AG09319 (cell line): ENCODE results near the gene DNAJB11.

Experiments
- DNase-seq: peaks from one replicate; pipeline ENCODE4 v3.0.0-alpha.2; 2010; ENCODE audit warnings: low read depth; ENCODE audit errors: extremely low read depth
- TF ChIP-seq, protein P1 (sequence below): IDR thresholded peaks from 2 replicates; pipeline ENCODE4 v1.5.1; 2011; ENCODE audit warnings: low read depth, mild to moderate bottlenecking, inconsistent platforms, low read length, moderate library complexity

Gene DNAJB11

DNA sequence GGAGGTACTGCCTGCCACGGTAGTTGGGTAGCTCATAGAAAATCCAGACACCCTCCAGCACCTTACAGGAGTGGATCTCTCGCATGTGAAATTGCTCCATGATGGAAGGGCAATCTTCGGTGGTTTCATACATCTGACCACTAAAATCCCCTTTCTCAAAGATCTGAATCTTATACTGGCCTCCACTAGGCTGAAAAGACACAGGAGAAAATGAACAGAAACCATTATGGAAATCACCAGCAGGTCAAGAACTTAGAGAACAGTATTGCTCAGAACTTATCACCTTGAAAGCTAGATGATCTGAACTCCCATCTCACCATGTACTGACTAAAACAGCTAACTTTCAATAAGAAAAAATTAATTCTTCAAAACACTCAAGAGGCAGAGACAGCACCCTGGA lies 31.7 kb upstream of the DNAJB11 start:
- TF ChIP-seq, protein P1, sequence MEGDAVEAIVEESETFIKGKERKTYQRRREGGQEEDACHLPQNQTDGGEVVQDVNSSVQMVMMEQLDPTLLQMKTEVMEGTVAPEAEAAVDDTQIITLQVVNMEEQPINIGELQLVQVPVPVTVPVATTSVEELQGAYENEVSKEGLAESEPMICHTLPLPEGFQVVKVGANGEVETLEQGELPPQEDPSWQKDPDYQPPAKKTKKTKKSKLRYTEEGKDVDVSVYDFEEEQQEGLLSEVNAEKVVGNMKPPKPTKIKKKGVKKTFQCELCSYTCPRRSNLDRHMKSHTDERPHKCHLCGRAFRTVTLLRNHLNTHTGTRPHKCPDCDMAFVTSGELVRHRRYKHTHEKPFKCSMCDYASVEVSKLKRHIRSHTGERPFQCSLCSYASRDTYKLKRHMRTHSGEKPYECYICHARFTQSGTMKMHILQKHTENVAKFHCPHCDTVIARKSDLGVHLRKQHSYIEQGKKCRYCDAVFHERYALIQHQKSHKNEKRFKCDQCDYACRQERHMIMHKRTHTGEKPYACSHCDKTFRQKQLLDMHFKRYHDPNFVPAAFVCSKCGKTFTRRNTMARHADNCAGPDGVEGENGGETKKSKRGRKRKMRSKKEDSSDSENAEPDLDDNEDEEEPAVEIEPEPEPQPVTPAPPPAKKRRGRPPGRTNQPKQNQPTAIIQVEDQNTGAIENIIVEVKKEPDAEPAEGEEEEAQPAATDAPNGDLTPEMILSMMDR = no peak
- no peak for DNase-seq

- peak; percentile 22 for DNase-seq
These were observed 30.2 kb upstream of the DNAJB11 start for GRCh38 chr3:186540221-186540834.

DNA sequence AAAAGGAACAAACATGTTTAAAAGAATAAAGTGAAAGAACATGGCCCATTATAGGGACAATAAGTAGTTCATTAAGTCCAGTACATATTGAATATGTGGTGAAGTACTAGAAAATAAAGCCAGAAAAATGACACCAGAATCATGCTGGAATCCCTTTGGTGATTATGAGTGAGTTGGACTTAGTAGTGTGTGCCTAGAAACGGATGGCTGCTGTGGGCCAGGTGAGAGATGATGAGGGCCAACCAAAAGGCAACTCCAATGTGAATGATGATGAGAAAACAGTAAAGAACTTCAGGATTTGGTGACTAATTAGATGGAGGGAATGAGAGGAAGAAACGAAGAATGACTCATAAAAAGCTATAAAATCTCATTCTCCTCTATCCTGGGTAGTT lies 29.7 kb upstream of the DNAJB11 start:
- TF ChIP-seq, protein P1 = no peak
- DNase-seq = no peak

More at GRCh38 chr3:186540221-186540834, 30.2 kb upstream of the DNAJB11 start:
- TF ChIP-seq, protein P1 = peak; percentile 56

DNA sequence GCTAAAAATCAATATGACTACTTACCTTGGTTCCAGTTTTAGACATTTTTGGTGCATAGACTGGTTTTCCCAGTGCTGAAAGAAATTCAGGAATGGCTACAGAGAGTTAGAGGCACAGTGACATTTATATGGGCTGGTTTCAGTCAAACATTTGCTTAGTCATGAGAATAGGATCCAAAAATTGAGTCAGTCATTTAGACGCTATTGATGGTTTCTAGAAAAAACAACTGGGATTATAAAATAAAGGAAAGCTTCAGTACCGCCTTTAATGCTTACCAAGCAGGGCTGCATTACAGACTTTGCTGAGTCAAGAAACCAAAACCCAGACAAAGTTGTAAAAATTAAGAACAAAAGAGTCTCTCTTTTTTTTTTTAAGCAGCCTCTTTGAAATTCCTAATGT lies 26.2 kb upstream of the DNAJB11 start, which contains the start of gene CRYGS:
CRYGS (minus strand) TSS at position 100 of the 400 bp plus-strand sequence; CDS start at position 46, 54 bp downstream.
- no peak for DNase-seq
- TF ChIP-seq, protein P1 = no peak

GRCh38 chr3:186549497-186549896 lies 21.0 kb upstream of the DNAJB11 start:
- TF ChIP-seq, protein P1 = no peak
- no peak for DNase-seq

DNA sequence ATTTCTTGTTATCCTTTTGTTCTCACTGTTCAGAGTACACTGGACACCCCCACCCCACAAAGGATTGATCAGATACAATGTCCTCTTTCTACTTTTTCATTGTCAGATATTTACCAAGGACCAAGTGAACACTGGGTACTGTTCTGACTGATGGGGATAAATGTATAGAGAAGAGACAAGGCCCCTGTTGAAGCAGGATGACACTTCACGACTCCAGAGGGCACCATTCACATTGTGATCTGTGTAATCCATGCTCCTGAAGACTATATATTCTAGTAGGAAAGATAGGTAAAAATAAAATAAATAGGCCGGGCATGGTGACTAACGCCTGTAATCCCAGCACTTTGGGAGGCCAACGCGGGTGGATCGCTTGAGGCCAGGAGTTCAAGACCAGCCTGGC lies 19.1 kb upstream of the DNAJB11 start:
- TF ChIP-seq, protein P1 = no peak
- no peak for DNase-seq

GRCh38 chr3:186552408-186553031 lies 18.0 kb upstream of the DNAJB11 start:
- no peak for DNase-seq
- TF ChIP-seq, protein P1 = no peak
